Measurements from ENCODE around the gene BTBD16. TPM values are rescaled to one million over a fixed set of nuclear protein-coding genes. Genes with fewer than 3 reads are reported as not detected.

BTBD16 gene
- total RNA-seq, 5 donors from 2014 or later (not counting 1 experiment from before 2014, with no cell fraction given) = not detected

GRCh38 chr10:122328676-122329075 is 57.6 kb downstream of the BTBD16 start:
- POLR2A ChIA-PET = no interaction called here
- Mint-ChIP-seq H3K4me3 (no peak overlapping the region), H3K36me3 (no peaks in the 10 kb centered on the region), H3K27ac (no peak overlapping the region), H3K9me3 (no peaks in the 10 kb centered on the region), H3K27me3 (peaks cover 34 to 36% of the 10 kb centered on the region in 2 donors), H3K4me1 (no peaks in the 10 kb centered on the region)
- Histone ChIP-seq H3K9me3 (no peaks in the 10 kb centered on the region), H3K27ac (ENCODE audit: low read length) (no peak overlapping the region), H3K27me3 (replicated peaks in 1 of 2; ENCODE audit: control insufficient read depth in 2 of 2, extremely low read depth in 1 of 2, insufficient read depth in 2 of 2, low read length in 1 of 2) (peaks cover 0 to 34% of the 10 kb centered on the region in 2 experiments), H3K36me3 (ENCODE audit: control insufficient read depth in 2 of 2, extremely low read depth in 1 of 2, insufficient read depth in 1 of 2, low read length in 1 of 2) (no peaks in the 10 kb centered on the region), H3K4me1 (ENCODE audit: control insufficient read depth in 1 of 2, extremely low read depth in 1 of 2, insufficient read depth in 2 of 2, low read length in 2 of 2) (no peaks in the 10 kb centered on the region), H3K4me3 (ENCODE audit: control insufficient read depth in 1 of 2, extremely low read depth in 1 of 2, low read length in 1 of 2) (no peak overlapping the region)
- DNase-seq = no peak
- no peak for ATAC-seq (replicated peaks in 1 of 4)
- CTCF ChIA-PET = interaction anchor here in 1 of 2 donors (0.7 kb wide), 1 partner anchor 223 kb away, joined by 3 read pairs; no protein-coding TSS in a partner anchor
- no CpG with 5 or more reads among the region's 9 CpGs for WGBS (ENCODE audit: insufficient coverage)

GRCh38 chr10:122329416-122329815 is 58.3 kb downstream of the BTBD16 start:
- Histone ChIP-seq H3K9me3 (no peaks in the 10 kb centered on the region), H3K4me1 (ENCODE audit: control insufficient read depth in 1 of 2, extremely low read depth in 1 of 2, insufficient read depth in 2 of 2, low read length in 2 of 2) (no peaks in the 10 kb centered on the region), H3K27me3 (replicated peaks in 1 of 2; ENCODE audit: control insufficient read depth in 2 of 2, extremely low read depth in 1 of 2, insufficient read depth in 2 of 2, low read length in 1 of 2) (peaks cover 0 to 31% of the 10 kb centered on the region in 2 experiments), H3K36me3 (ENCODE audit: control insufficient read depth in 2 of 2, extremely low read depth in 1 of 2, insufficient read depth in 1 of 2, low read length in 1 of 2) (no peaks in the 10 kb centered on the region), H3K4me3 (ENCODE audit: control insufficient read depth in 1 of 2, extremely low read depth in 1 of 2, low read length in 1 of 2) (no peak overlapping the region), H3K27ac (ENCODE audit: low read length) (no peak overlapping the region)
- DNase-seq (no peak), ATAC-seq (replicated peaks in 1 of 4) (no peak)
- H3K27me3 Mint-ChIP-seq = peaks cover 27 to 30% of the 10 kb centered on the region in 2 donors
- ChIA-PET CTCF (interaction anchor here in 1 of 2 donors (0.7 kb wide), 1 partner anchor 223 kb away, joined by 3 read pairs; no protein-coding TSS in a partner anchor), POLR2A (no interaction called here)
- WGBS (ENCODE audit: insufficient coverage) = 87% methylated on average over 8 of the region's 13 CpGs
- H3K9me3 Mint-ChIP-seq = no peaks in the 10 kb centered on the region
- H3K36me3 Mint-ChIP-seq = no peaks in the 10 kb centered on the region
- H3K4me1 Mint-ChIP-seq = no peaks in the 10 kb centered on the region
- H3K27ac Mint-ChIP-seq = no peak overlapping the region
- no peak overlapping the region for H3K4me3 Mint-ChIP-seq

- Histone ChIP-seq H3K4me3 (ENCODE audit: control insufficient read depth in 1 of 2, extremely low read depth in 1 of 2, low read length in 1 of 2) (no peak overlapping the region), H3K27ac (ENCODE audit: low read length) (no peak overlapping the region), H3K9me3 (no peaks in the 10 kb centered on the region), H3K36me3 (ENCODE audit: control insufficient read depth in 2 of 2, extremely low read depth in 1 of 2, insufficient read depth in 1 of 2, low read length in 1 of 2) (no peaks in the 10 kb centered on the region), H3K27me3 (replicated peaks in 1 of 2; ENCODE audit: control insufficient read depth in 2 of 2, extremely low read depth in 1 of 2, insufficient read depth in 2 of 2, low read length in 1 of 2) (peaks cover 0 to 31% of the 10 kb centered on the region in 2 experiments), H3K4me1 (ENCODE audit: control insufficient read depth in 1 of 2, extremely low read depth in 1 of 2, insufficient read depth in 2 of 2, low read length in 2 of 2) (no peaks in the 10 kb centered on the region)
- ATAC-seq (replicated peaks in 1 of 4) = no peak
- WGBS (ENCODE audit: insufficient coverage) = 89% methylated on average over 4 of the region's 7 CpGs
- no peak overlapping the region for H3K4me3 Mint-ChIP-seq
- peaks cover 20 to 22% of the 10 kb centered on the region in 2 donors for H3K27me3 Mint-ChIP-seq
- H3K36me3 Mint-ChIP-seq = no peaks in the 10 kb centered on the region
- H3K4me1 Mint-ChIP-seq = no peaks in the 10 kb centered on the region
- H3K9me3 Mint-ChIP-seq = no peaks in the 10 kb centered on the region
- ChIA-PET CTCF (interaction anchor here in 1 of 2 donors (0.5 kb wide), 1 partner anchor 14 kb away, joined by 6 read pairs; no protein-coding TSS in a partner anchor), POLR2A (interaction anchor here in 1 of 2 donors (0.5 kb wide), 1 partner anchor 111 kb away, joined by 3 read pairs; no protein-coding TSS in a partner anchor)
- no peak for DNase-seq
- no peak overlapping the region for H3K27ac Mint-ChIP-seq
Observed at GRCh38 chr10:122331100-122331499, 60.0 kb downstream of the BTBD16 start.

- Histone ChIP-seq H3K4me3 (ENCODE audit: control insufficient read depth in 1 of 2, extremely low read depth in 1 of 2, low read length in 1 of 2) (no peak overlapping the region), H3K27ac (ENCODE audit: low read length) (no peak overlapping the region), H3K4me1 (ENCODE audit: control insufficient read depth in 1 of 2, extremely low read depth in 1 of 2, insufficient read depth in 2 of 2, low read length in 2 of 2) (no peaks in the 10 kb centered on the region), H3K27me3 (replicated peaks in 1 of 2; ENCODE audit: control insufficient read depth in 2 of 2, extremely low read depth in 1 of 2, insufficient read depth in 2 of 2, low read length in 1 of 2) (peaks cover 0 to 29% of the 10 kb centered on the region in 2 experiments), H3K9me3 (no peaks in the 10 kb centered on the region), H3K36me3 (ENCODE audit: control insufficient read depth in 2 of 2, extremely low read depth in 1 of 2, insufficient read depth in 1 of 2, low read length in 1 of 2) (no peaks in the 10 kb centered on the region)
- CTCF ChIA-PET = no interaction called here
- Mint-ChIP-seq H3K36me3 (no peaks in the 10 kb centered on the region), H3K4me3 (no peak overlapping the region), H3K27me3 (peaks cover 17 to 18% of the 10 kb centered on the region in 2 donors), H3K4me1 (no peaks in the 10 kb centered on the region), H3K9me3 (no peaks in the 10 kb centered on the region), H3K27ac (no peak overlapping the region)
- 89% methylated on average over 9 of the region's 16 CpGs for WGBS (ENCODE audit: insufficient coverage)
- ATAC-seq (replicated peaks in 1 of 4) = no peak
- no peak for DNase-seq
- POLR2A ChIA-PET = no interaction called here
Observed at GRCh38 chr10:122331615-122332446, 60.7 kb downstream of the BTBD16 start.

- ATAC-seq (replicated peaks in 1 of 4) = no peak
- Histone ChIP-seq H3K36me3 (ENCODE audit: control insufficient read depth in 2 of 2, extremely low read depth in 1 of 2, insufficient read depth in 1 of 2, low read length in 1 of 2) (no peaks in the 10 kb centered on the region), H3K4me1 (ENCODE audit: control insufficient read depth in 1 of 2, extremely low read depth in 1 of 2, insufficient read depth in 2 of 2, low read length in 2 of 2) (no peaks in the 10 kb centered on the region), H3K9me3 (no peaks in the 10 kb centered on the region), H3K27me3 (replicated peaks in 1 of 2; ENCODE audit: control insufficient read depth in 2 of 2, extremely low read depth in 1 of 2, insufficient read depth in 2 of 2, low read length in 1 of 2) (peaks cover 0 to 17% of the 10 kb centered on the region in 2 experiments), H3K4me3 (ENCODE audit: control insufficient read depth in 1 of 2, extremely low read depth in 1 of 2, low read length in 1 of 2) (no peak overlapping the region), H3K27ac (ENCODE audit: low read length) (no peak overlapping the region)
- peaks cover 19 to 22% of the 10 kb centered on the region in 2 donors for H3K27me3 Mint-ChIP-seq
- H3K4me3 Mint-ChIP-seq = no peak overlapping the region
- CTCF ChIA-PET = interaction anchor here in 1 of 2 donors (0.5 kb wide), 1 partner anchor 14 kb away, joined by 4 read pairs; no protein-coding TSS in a partner anchor
- POLR2A ChIA-PET = no interaction called here
- no peaks in the 10 kb centered on the region for H3K36me3 Mint-ChIP-seq
- 21% methylated on average over 3 of the region's 4 CpGs for WGBS (ENCODE audit: insufficient coverage)
- H3K27ac Mint-ChIP-seq = no peak overlapping the region
- DNase-seq = no peak
- H3K4me1 Mint-ChIP-seq = no peaks in the 10 kb centered on the region
- H3K9me3 Mint-ChIP-seq = no peaks in the 10 kb centered on the region
Observed at GRCh38 chr10:122333037-122333436, 61.9 kb downstream of the BTBD16 start.

DNA sequence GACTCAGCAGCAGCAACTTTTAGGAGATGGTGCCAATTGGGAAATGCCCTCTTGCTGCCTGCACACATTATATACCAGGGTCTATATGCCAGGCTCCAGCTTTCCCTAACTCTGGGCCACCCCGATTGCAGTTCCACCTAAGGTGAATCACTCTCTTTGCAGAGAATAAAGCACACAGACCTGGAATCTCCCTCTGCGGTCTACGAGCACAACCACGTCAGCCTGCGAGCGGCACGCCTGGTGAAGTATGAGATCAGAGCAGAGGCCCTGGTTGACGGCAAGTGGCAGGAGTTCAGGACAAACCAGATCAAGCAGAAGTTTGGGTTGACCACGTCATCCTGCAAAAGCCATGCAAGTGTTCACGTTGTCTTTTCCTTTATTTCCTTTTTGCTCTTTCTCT is 65.2 kb downstream of the BTBD16 start:
- CTCF ChIA-PET = interaction anchor here in 1 of 2 donors (1.6 kb wide), 1 partner anchor 99 kb away, joined by 3 read pairs; no protein-coding TSS in a partner anchor
- Histone ChIP-seq H3K4me1 (ENCODE audit: control insufficient read depth in 1 of 2, extremely low read depth in 1 of 2, insufficient read depth in 2 of 2, low read length in 2 of 2) (no peaks in the 10 kb centered on the region), H3K9me3 (no peaks in the 10 kb centered on the region), H3K27me3 (replicated peaks in 1 of 2; ENCODE audit: control insufficient read depth in 2 of 2, extremely low read depth in 1 of 2, insufficient read depth in 2 of 2, low read length in 1 of 2) (peaks cover 0 to 12% of the 10 kb centered on the region in 2 experiments), H3K4me3 (ENCODE audit: control insufficient read depth in 1 of 2, extremely low read depth in 1 of 2, low read length in 1 of 2) (no peak overlapping the region), H3K36me3 (ENCODE audit: control insufficient read depth in 2 of 2, extremely low read depth in 1 of 2, insufficient read depth in 1 of 2, low read length in 1 of 2) (no peaks in the 10 kb centered on the region), H3K27ac (ENCODE audit: low read length) (no peak overlapping the region)
- H3K4me1 Mint-ChIP-seq = no peaks in the 10 kb centered on the region
- POLR2A ChIA-PET = no interaction called here
- 77% methylated on average over 10 of the region's 10 CpGs for WGBS (ENCODE audit: insufficient coverage)
- H3K27ac Mint-ChIP-seq = no peak overlapping the region
- DNase-seq (no peak), ATAC-seq (replicated peaks in 1 of 4) (no peak)
- peaks cover 8 to 17% of the 10 kb centered on the region in 2 donors for H3K27me3 Mint-ChIP-seq
- no peaks in the 10 kb centered on the region for H3K36me3 Mint-ChIP-seq
- no peaks in the 10 kb centered on the region for H3K9me3 Mint-ChIP-seq
- H3K4me3 Mint-ChIP-seq = no peak overlapping the region

All from T-cell (primary cell).